Transverse colon (tissue), 4 donors: Measurements from ENCODE around the gene GLCE. TPM values are rescaled to one million over a fixed set of nuclear protein-coding genes. Genes with fewer than 3 reads are reported as not detected.

Source experiments
- DNase-seq: peaks from one replicate; pipeline ENCODE4 v3.0.0-alpha.2; 2019
- H3K27ac ChIP-seq, 4 donors: fragments of 200-600 bp; sonication (generic); 2 replicates each; pipeline ENCODE4 v1.5.1; 2016 to 2018; ENCODE audit warnings: inconsistent platforms in 4 of 4
- H3K27me3 ChIP-seq: fragments of 200-600 bp; sonication (generic); 2 replicates; pipeline ENCODE4 v1.5.1; 2017; ENCODE audit warnings: inconsistent platforms
- H3K36me3 ChIP-seq, 4 donors: fragments of 200-600 bp; sonication (generic); 2 replicates each; pipeline ENCODE4 v1.5.1; 2017 to 2019; ENCODE audit warnings: inconsistent platforms in 4 of 4
- H3K4me1 ChIP-seq, 4 donors: fragments of 200-600 bp; sonication (generic); 2 replicates each; pipeline ENCODE4 v1.5.1; 2017 to 2020; ENCODE audit warnings: inconsistent platforms in 4 of 4
- H3K4me3 ChIP-seq, 4 donors: fragments of 200-600 bp; sonication (generic); 1 replicate in 1 of 4; 2 replicates in 3 of 4; pipeline versions ENCODE4 v1.5.1 to v1.6.1; 2017 to 2019; ENCODE audit warnings: inconsistent platforms in 4 of 4
- H3K9me3 ChIP-seq, 2 donors: fragments of 200-600 bp; sonication (generic); 2 replicates each; pipeline ENCODE4 v1.5.1; 2017 to 2019; ENCODE audit warnings: inconsistent platforms in 2 of 2
- CTCF ChIP-seq, 5 experiments: fragments of 200-600 bp in 3 of 5; fragments of 450-650 bp in 2 of 5; sonication (generic) in 3 of 5; IDR thresholded peaks; 1 replicate in 2 of 5; 2 replicates in 3 of 5; pipeline ENCODE4 v1.5.1; 2016 to 2017; ENCODE audit warnings: antibody characterized with exemption in 5 of 5, inconsistent platforms in 3 of 5, mild to moderate bottlenecking in 2 of 5, moderate library complexity in 1 of 5
- EP300 ChIP-seq: sonication (generic); formaldehyde crosslinking; IDR thresholded peaks from one replicate; pipeline ENCODE4 v1.6.1; 2017; ENCODE audit warnings: antibody characterized with exemption, low read depth
- POLR2A ChIP-seq: fragments of 450-650 bp; IDR thresholded peaks from one replicate; pipeline ENCODE4 v1.6.1; 2016; ENCODE audit warnings: antibody characterized with exemption, mild to moderate bottlenecking, moderate library complexity
- POLR2AphosphoS5 ChIP-seq, 3 donors: sonication (generic); formaldehyde crosslinking; IDR thresholded peaks; one replicate each; pipeline ENCODE4 v1.6.1; 2016; ENCODE audit warnings: antibody characterized with exemption in 3 of 3
- WGBS, 2 donors: methylation state at CpG; one replicate each; pipeline ENCODE4 v1.1.5; 2018; ENCODE audit warnings: low coverage in 1 of 2; 5-methylcytosine and 5-hydroxymethylcytosine counted together
- in situ Hi-C, 4 donors: fragments of 200-750 bp; cut with MboI; loops; one replicate each; pipeline versions ENCODE4 v1.15.0 to v1.15.1; 2017; ENCODE audit warnings: low sequenced_read_pairs in 3 of 4, low pct_ligation_motif_present in 1 of 4, low pct_unique_long_range_greater_than_20kb in 1 of 4
- intact Hi-C: fragments of 100-400 bp; cut with DNase I; formaldehyde crosslinking; loops from one replicate; pipeline ENCODE4 v1.15.1; 2023; ENCODE audit warnings: low total_unique reads
- total RNA-seq, 4 donors: library from RNA; depleted of rRNA; stranded (reverse); fragments of >200 nt; gene quantifications; one replicate each; pipeline ENCODE4 v1.1.0, GENCODE V29; 2016

The GLCE gene
- total RNA-seq, 4 donors from 2014 or later: 7.9 to 38.1 (median 25.4) TPM

GRCh38 chr15:69282104-69282743, 121.8 kb downstream of the GLCE start:
- 96% methylated on average over 9 of the region's 9 CpGs; no CpG with 5 or more reads in 1 of the 2 donors for WGBS, 2 donors
- TF ChIP-seq POLR2AphosphoS5 (IDR thresholded peaks at IDR 0.05): no peak
- no peak for TF ChIP-seq POLR2A
- TF ChIP-seq CTCF (IDR thresholded peaks at IDR 0.05): no peak
- no peak for TF ChIP-seq EP300
- Histone ChIP-seq H3K27ac (no peak overlapping the region), H3K27me3 (no peaks in the 10 kb centered on the region), H3K36me3 (no peaks in the 10 kb centered on the region), H3K4me3 (no peak overlapping the region), H3K4me1 (no peaks in the 10 kb centered on the region), H3K9me3 (no peaks in the 10 kb centered on the region)
- in situ Hi-C loops: no loop called here
- no peak for DNase-seq
- intact Hi-C loops: no loop called here

- no peaks in the 10 kb centered on the region for H3K36me3 ChIP-seq
- no peak for TF ChIP-seq CTCF (IDR thresholded peaks at IDR 0.05)
- no peak for TF ChIP-seq POLR2A
- no peak for TF ChIP-seq POLR2AphosphoS5 (IDR thresholded peaks at IDR 0.05)
- no peak for TF ChIP-seq EP300
- in situ Hi-C loops: no loop called here
- H3K27me3 ChIP-seq: no peaks in the 10 kb centered on the region
- DNase-seq: no peak
- H3K27ac ChIP-seq: no peak overlapping the region
- intact Hi-C loops: no loop called here
- no peaks in the 10 kb centered on the region for H3K9me3 ChIP-seq
- peaks cover 0 to 19% (median 10%) of the 10 kb centered on the region in 4 donors for H3K4me1 ChIP-seq
- WGBS, 2 donors: 91 to 95% methylated on average over 4 to 12 of the region's 12 CpGs
- no peak overlapping the region for H3K4me3 ChIP-seq
These were observed 125.4 kb downstream of the GLCE start for GRCh38 chr15:69285834-69286233.

- in situ Hi-C loops (no loop called here), intact Hi-C loops (no loop called here)
- TF ChIP-seq EP300: no peak
- TF ChIP-seq POLR2A: no peak
- no peak for TF ChIP-seq POLR2AphosphoS5 (IDR thresholded peaks at IDR 0.05)
- no peak for TF ChIP-seq CTCF (IDR thresholded peaks at IDR 0.05)
- H3K27ac ChIP-seq: no peak overlapping the region
- 76 to 87% methylated on average over 3 to 7 of the region's 7 CpGs for WGBS, 2 donors
- no peaks in the 10 kb centered on the region for H3K27me3 ChIP-seq
- H3K4me3 ChIP-seq: no peak overlapping the region
- no peak for DNase-seq
- H3K4me1 ChIP-seq: peaks cover 0 to 23% (median 13%) of the 10 kb centered on the region in 4 donors
- H3K9me3 ChIP-seq: no peaks in the 10 kb centered on the region
- H3K36me3 ChIP-seq: no peaks in the 10 kb centered on the region
These were observed 127.6 kb downstream of the GLCE start for GRCh38 chr15:69288011-69288410.

GRCh38 chr15:69288531-69289341, 128.3 kb downstream of the GLCE start:
- 87 to 92% methylated on average over 2 to 11 of the region's 11 CpGs for WGBS, 2 donors
- in situ Hi-C loops: no loop called here
- Histone ChIP-seq H3K27ac (peak overlapping the region in 3 of 4 donors; percentile 21 to 35 (median 26)), H3K9me3 (no peaks in the 10 kb centered on the region), H3K4me1 (peaks cover 0 to 23% (median 13%) of the 10 kb centered on the region in 4 donors), H3K36me3 (no peaks in the 10 kb centered on the region), H3K4me3 (no peak overlapping the region), H3K27me3 (no peaks in the 10 kb centered on the region)
- intact Hi-C loops: no loop called here
- TF ChIP-seq EP300 (no peak), POLR2AphosphoS5 (IDR thresholded peaks at IDR 0.05) (no peak), CTCF (IDR thresholded peaks at IDR 0.05) (no peak), POLR2A (no peak)
- no peak for DNase-seq
